Right hindlimb (tissue), 1 donor: ENCODE data around the gene IMMP2L.
"Not testable (repeated sequence)": the region's sequence is repeated elsewhere in the genome, so short reads cannot be mapped to it uniquely, and the experiment has no call there.

Source experiments
- DNase-seq: peaks from one replicate; pipeline ENCODE4 v3.0.0-alpha.2; 2018

The IMMP2L gene

DNA sequence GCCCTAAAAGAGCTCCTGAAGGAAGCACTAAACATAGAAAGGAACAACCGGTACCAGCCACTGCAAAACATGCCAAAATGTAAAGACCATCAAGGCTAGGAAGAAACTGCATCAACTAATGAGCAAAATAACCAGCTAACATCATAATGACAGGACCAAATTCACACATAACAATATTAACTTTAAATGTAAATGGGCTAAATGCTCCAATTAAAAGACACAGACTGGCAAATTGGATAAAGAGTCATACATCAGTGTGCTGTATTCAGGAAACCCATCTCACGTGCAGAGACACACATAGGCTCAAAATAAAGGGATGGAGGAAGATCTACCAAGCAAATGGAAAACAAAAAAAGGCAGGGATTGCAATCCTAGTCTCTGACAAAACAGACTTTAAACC is 60.5 kb downstream of the IMMP2L start:
- not testable (repeated sequence) for DNase-seq

DNA sequence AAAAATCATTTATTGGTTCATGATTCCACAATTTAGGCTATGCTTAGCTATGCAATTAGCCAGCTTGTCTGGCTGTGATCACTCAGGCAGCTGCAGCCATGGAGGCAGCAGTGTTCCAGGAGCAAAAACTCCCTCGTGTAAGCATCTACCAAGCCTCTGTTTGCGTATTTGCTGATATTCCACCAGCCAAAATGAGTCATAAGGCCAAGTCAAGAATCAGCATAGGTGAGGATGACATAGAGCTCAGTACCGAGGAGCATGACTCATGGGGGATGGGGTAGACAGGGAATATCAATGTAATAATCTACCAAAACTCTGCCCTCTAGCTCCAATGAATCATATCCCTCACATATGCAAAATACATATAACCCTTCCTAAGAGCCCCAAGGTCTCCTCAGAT is 63.3 kb downstream of the IMMP2L start:
- DNase-seq: no peak

DNA sequence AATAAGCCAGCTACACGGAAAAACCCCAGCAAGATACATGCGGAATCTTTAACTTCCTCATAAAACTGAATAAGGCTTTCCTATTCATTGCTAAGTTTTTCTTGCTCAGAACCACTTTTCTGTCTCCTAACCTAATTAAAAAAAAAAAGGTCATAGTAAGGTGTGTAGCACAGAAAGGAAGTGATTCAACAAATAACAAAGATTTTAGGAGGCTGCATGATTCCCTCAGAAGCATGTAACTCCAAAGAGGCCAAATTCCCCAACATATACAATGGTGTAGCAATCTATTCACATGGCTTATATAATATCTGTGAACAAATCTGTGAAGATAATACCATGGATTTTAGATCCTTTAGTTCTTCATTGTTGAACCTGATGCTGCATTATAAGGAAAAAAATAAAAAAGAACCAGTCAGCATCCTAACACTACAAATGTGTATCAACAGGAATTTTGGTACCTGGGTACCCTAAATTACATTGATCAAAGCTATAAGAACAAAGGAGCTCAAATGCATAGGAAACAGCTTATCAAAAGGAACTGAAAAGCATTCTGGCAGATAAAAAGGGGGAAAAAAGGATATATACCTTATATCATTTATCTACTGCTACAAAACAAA is 63.8 kb downstream of the IMMP2L start:
- no peak for DNase-seq

DNA sequence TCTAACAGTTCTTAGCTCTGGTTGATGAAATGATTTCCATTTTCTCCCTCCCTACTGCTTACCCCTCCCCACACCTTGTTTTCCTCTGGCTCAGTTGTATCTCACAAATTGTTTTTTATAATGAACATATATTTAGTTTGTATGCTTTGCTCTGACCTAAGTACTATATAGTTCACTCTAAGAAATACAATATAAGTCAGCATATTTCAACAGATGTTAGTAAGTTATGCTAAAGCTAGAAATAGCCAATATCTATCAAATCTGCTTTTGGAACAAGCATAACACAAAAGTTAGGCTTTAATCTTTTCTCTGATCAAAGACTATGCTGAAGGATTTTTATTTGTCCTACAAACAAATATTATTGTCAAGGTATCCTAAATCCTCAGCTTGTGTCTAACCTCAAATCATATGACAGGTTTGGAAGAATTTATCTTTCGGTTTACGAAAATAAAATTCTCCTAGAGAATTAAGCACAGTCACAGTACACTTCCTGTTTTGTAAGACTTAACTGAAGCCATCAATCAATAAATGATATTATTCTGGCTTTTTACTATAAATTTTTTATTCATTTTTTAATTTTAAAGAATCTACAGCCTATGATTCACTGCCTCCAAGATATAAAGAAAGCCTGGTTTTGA is 67.0 kb downstream of the IMMP2L start:
- DNase-seq: no peak

DNA sequence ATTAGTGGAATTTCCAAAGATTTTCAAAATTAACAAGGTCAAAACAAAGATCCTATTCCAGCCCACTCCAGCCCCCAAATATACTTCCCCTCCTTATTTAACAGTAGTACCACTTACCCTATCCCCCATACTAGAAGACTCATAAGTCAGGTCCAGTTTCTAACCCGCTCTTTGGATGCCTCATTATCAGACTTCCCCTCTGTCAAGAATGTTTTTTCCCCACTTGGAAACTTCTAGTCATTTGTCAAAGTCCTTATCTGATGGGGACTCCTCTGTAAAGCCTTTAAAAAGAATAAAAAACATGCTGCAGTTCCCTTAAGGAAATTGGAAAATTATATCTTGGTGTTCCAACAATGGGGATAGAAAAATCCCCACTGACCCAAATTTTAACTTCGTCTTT is 70.1 kb downstream of the IMMP2L start:
- no peak for DNase-seq

DNA sequence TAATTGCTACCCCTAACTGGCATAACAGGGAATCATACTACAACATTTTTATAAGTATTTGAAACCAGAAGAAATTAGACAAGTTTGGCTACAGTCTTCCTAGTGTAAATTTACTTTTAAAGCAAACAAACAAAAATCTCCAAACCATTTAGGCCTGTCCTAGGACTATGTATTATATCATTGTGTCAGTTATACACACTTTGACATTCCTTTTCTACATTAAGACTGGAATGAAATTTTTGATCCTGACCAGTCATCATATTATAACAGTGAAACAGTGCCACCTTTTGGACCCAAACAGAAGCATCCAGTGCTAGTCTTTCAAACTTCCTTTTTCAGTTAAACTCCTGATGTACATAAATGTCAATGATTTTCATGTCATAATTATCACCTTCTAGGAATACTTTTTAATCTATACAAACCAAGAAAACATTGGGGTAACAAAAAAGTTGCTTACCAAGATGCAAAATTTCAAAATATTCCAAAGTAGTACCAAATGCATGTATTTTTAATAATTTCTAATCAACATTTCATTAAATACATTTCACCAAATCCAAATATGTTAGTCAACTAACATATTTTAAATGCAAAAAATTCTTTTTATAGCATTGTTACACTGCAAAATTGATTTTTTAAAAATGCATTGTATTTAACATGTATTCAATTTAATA is 75.7 kb downstream of the IMMP2L start:
- DNase-seq: no peak

DNA sequence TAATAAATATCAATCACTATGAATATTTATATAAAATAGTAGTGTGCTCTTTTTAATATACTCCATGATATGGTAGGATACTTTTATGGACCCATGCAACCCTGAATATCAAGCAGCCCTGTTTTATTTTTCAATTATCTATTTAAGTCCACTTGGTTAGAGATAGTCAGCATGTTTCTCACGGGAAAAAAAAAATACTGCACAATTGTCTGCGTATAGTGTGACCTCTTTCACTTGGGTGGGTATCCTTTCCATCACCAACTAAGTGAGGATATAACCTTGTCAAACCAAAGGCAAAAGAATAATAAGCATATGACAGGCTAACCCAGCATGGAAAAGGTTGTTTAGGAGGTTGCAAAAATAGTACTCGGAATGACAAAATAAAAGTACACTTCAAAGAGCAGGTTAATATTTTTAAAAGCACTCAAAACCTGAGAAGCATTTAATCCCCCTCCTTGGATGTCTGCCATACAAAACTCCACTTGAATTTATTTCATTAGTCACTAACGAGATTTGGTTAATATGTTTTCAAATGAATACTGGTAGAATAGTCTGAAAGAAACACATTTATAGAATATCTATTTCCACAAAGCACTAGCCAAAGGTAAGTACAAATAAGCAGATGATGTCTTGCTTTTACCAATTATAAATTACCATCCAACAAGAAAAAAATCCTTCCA is 76.5 kb downstream of the IMMP2L start:
- no peak for DNase-seq

DNA sequence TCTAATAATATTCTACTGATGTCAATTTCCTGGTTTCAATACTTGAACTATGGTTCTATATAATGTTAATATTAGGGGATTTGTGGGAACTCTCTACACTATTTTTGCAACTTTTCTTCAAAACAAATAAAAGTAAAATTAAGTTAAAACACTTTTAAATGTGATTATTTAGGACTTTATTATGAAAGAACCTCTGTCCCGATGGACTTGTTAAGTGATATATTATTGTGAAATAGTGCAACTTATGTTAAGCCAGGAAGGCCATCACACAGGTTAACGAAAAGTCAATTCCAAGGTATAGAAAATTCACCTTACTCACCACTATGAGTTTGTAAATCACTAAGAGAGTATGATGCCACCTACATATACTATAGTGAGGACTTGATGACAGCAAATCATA is 79.2 kb downstream of the IMMP2L start:
- DNase-seq: no peak

DNA sequence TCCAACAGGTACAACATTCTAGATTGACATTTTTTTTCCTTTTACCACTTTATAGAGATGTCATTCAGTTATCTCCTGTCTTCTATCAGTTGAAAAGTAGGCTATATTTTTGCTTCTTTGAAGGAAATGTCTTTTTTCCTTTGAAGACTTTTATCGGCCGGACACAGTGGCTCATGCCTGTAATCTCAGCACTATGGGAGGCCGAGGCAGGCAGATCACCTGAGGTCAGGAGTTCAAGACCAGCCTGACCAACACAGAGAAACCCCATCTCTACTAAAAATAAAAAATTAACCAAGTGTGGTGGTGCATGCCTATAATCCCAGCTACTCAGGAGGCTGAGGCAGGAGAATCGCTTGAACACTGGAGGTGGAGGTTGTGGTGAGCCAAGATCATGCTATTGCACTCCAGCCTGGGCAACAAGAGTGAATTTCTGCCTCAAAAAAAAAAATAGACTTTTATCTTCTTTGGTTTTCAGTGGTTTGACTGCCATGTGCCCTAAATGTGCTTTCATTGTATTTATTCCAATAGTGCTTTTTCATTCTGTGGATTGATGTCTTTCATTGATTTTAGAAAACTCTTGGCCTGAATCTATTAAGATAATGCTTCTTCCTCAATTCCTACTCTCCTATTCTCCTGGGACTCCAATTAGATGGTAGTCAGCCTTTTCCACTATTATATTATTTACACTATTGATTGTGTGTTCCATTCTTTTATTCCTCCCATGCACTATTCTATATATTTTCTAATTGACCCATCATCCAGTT is 84.6 kb downstream of the IMMP2L start:
- DNase-seq: no peak

DNA sequence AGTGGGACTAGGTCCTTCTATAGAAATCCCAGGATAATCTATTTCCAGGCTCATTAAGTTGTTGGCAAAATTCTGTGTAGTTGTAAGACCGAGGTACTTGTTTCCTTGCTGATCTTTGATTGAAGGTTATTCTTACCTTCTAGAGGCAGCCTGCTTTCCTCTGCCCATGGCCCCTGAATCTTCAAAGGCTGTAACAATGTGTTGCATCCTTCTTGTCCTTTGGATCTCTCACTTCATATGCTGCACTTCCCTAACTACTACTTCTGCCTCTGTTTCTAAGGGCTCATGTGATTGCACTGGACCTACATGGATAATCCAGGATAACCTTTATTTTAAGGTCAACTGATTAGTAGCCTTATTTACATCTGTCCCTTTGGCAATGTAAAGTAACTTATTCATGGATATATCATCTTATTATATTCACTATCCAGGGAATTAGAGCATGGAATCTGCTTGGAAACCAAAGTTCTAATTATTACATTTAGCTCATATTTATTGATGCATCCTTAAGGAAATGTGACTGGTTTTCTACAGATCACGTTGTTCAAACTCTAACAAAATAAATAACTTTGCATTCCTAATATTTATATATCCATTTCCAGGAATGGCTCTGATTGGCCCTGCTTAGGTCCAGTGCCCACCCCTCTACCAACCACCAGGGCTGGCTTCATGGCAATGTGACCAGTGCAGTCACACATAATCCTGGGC is 85.6 kb downstream of the IMMP2L start:
- no peak for DNase-seq

DNA sequence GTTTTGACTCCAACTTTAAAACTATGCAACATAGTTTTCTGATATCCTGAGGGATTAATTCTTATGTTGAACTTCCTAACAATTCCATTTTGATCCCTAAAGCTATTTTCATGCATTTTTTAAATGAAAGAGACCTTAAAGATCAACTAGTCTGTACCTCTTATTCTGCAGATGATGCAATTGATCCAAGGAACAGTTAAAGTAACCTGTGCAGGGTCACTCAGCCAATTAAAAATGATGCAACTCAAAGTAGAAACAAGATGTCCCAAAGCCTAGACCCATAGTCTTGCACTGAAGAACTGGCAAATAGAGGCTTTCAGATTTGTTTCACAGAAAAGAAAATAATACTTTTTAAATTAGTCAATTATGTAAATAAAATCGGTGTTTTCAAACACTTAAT is 86.3 kb downstream of the IMMP2L start:
- DNase-seq: no peak

DNA sequence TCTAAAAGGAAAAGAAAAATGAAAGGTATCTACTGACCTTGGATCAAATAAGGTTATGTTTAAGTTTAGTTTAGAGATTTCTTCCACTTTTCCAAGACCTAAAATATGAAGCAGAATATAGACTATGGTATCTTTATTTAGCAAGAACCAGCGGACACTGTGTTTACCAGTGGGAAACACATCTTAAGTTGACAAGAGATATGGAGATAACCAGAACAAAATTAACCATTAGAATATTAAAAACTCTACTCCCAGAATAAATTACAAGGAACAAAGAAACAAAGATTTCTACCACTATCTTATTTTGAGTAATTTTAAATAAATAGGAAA is 86.9 kb downstream of the IMMP2L start:
- DNase-seq: no peak

DNA sequence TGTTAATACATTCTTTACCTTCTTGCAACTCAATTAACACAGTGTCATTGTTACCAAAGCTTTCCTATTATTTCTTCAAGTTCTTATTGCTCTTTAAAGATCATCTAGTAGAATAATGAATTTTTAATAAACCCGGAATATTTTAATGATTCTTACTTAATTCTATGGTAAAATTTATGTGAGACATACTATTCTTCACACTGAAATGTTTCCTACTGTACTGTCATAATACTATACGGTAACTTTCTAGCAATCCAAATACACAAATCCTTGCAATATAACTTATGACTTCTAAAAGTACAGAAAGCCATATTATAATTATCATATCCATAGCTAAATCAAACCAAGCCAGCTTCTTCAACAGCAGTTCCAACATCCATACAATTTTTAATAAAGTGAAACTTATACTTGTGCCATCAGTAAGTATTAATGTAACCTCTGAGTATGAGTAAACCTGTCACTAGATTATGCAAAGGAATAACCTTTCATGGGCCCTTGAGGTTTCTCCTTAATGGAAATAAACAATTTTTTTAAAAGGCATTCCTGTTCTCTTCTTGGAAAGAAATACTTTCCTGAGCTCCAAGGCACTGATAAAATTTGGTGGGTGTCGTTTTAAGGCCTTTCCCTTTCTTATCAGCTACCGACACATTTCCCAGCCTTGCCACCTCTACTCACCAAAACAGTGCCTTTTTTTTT is 87.4 kb downstream of the IMMP2L start:
- DNase-seq: no peak

DNA sequence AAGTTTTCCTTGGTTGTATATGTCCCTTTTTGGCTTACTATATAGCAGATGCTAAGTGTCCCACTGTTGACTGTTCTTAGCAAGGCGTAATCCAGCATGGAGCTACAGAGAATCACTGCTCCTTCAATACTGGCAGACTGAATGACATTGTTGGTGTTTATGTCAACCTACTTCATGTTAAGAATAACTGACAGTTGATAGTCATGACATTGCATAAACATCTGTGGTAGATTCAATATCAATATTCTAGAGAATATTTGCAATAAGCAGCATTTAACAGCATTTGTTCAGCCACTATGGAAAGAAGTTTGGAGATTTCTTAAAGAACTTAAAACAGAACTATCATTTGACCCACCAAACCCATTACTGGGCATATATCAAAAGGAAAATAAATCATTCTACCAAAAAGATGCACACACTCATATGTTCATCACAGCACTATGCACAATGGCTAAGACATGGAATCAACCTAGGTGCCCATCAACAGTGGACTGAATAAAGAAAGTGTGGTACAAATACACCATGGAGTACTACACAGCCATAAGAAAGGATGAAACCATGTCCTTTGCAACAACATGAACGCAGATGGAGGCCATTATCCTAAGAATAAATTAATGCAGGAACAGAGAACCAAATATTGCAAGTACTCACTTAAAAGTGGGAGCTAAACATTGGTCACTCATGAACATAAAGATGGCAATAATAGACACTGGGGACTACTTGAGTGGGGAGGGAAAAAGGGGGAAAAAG is 88.7 kb downstream of the IMMP2L start:
- no peak for DNase-seq

DNA sequence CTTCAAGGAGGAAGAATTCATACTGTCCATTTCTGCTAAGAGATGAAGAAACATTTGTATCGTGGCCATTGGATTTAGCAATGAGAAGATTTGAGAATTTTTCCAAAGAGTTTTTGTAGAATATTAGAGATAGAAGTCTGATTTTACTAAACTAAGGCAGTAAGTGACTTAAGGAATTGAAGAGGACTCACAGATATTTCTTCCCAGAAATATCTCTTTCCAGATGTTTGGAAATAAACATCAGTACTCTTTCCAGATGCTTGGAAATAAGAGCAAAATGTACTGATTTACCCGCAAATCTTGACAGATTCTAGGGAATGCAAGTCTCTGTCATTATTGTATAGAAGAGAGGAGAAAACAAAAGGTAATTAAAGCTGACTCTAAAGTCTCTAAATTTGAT is 91.3 kb downstream of the IMMP2L start:
- DNase-seq: no peak

DNA sequence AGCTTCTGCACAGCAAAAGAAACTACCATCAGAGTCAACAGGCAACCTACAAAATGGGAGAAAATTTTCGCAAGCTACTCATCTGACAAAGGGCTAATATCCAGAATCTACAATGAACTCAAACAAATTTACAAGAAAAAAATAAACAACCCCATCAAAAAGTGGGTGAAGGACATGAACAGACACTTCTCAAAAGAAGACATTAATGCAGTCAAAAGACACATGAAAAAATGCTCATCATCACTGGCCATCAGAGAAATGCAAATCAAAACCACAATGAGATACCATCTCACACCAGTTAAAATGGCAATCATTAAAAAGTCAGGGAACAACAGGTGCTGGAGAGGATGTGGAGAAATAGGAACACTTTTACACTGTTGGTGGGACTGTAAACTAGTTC is 92.4 kb downstream of the IMMP2L start:
- not testable (repeated sequence) for DNase-seq

DNA sequence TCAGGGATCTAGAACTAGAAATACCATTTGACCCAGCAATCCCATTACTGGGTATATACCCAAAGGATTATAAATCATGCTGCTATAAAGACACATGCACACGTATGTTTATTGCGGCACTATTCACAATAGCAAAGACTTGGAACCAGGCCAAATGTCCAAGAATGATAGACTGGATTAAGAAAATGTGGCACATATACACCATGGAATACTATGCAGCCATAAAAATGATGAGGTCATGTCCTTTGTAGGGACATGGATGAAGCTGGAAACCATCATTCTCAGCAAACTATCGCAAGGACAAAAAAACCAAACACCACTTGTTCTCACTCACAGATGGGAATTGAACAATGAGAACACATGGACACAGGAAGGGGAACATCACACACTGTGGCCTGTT is 96.5 kb downstream of the IMMP2L start:
- not testable (repeated sequence) for DNase-seq

DNA sequence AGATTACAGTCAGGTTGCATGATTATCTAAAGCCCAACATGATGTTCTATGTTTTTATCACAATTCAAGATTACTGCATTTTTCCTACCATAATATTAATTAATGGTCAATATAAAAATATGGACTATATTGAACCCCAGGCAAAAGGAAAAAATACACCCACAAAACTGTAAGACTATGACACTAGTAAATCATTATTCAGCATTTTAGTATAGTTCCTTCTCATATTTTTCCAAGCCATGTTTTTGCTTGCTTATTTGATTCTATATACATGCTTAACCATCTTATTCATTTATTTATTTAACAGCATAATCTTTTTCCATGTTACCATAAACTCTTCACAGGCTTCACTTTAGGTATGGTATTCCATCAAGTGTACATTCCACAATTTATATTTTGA is 101.6 kb downstream of the IMMP2L start:
- no peak for DNase-seq

DNA sequence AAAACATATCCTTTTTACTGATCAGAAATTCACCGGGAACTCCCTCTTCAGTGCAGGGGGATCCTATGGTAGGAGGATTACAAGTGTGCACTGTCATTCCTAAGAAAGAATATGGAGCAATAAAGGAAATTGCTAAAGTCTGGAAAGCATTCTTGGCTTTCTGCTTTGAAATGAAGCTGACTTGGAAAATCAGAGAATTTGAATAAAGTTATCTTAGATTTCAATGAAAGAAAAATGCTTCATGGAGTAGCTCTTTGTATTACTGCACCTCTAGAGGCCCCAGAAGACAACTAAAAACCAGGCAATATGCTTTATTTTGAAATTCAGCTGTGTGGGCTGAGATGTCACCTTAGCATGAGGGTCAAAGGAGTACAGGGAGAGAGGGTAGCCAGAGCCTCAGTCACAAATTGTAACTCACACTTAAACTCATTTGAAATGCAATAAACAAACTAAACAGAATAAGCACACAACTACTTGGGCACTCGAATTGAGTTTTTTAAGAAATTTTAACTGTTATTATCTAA is 102.5 kb downstream of the IMMP2L start:
- no peak for DNase-seq

DNA sequence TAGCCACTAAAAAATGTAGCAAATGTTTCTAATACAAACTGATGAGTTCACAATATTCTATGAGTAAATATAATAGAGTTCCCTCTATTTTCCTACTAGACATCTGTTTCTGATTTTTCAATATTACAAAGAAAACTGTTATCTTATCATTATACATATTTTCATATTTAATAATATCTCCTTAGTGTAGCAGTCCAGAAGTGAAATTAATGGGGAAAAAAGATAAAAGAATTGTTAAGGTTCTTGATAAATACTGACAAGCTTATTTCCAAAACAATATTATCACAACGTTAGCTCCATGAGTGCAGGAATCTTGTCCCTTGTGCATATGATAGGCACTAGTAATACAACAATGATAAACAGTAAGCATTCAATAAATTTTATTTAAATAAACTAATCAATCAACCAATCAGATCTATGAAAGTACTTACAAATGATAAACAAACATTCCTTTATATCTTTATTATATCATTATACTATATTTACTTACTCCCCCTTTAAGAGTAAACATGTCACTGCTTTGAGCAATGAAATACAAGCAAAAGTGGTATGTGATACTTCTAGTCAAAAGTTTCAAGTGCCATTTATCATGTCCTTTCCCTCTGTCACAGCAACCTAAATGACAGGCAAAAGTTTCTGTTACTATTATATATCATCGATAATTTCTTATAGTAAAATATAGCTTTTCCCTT is 103.1 kb downstream of the IMMP2L start:
- DNase-seq: no peak
